Caco-2 (cell line): ENCODE results near the gene TBCK. TPM values are rescaled to one million over a fixed set of nuclear protein-coding genes. Genes with fewer than 3 reads are reported as not detected.
A peak's percentile ranks its signal among the peaks of the same experiment; 100 is the strongest.

Experiments used
- BruUV-seq: library from RNA; stranded (reverse); fragments of 400-500 nt; replicated peaks from 2 replicates; lab custom pipeline; 2021; lab: Mats Ljungman, UMichigan
- CTCF ChIA-PET: fragments of 300-600 bp; sonication (Branson Sonifier 250); formaldehyde crosslinking; loops from one replicate; lab custom pipeline; 2022; ENCODE audit warnings: antibody characterized with exemption; lab: Charles Lee
- POLR2A ChIA-PET: fragments of 300-600 bp; sonication (Branson Sonifier 250); formaldehyde crosslinking; loops from one replicate; lab custom pipeline; 2022; ENCODE audit warnings: antibody characterized with exemption; lab: Charles Lee
- DNase-seq, 2 experiments: peaks; one replicate each; pipeline versions ENCODE4 v3.0.0 to v3.0.0-alpha.2; 2020 to 2022
- H3K27me3 ChIP-seq: replicated peaks from 2 replicates; pipeline ENCODE4 v1.6.0; 2011; ENCODE audit warnings: low read length; ENCODE audit not compliant: control insufficient read depth, insufficient read depth
- H3K36me3 ChIP-seq: 2 replicates; pipeline ENCODE4 v1.5.1; 2011; ENCODE audit warnings: low read length; ENCODE audit not compliant: control insufficient read depth, insufficient read depth
- H3K4me1 ChIP-seq: fragments of 250-450 bp; sonication (Bioruptor Pico); 2 replicates; pipeline ENCODE4 v1.5.1; 2020; ENCODE audit warnings: mild to moderate bottlenecking
- H3K4me3 ChIP-seq: 2 replicates; pipeline ENCODE4 v1.5.1; 2011; ENCODE audit warnings: low read depth, mild to moderate bottlenecking, control low read depth, low read length
- H3K9me3 ChIP-seq: fragments of 250-450 bp; sonication (Bioruptor Pico); 2 replicates; pipeline ENCODE4 v1.5.1; 2020; ENCODE audit warnings: mild to moderate bottlenecking, moderate library complexity
- H3K27ac Mint-ChIP-seq: one replicate; pipeline ENCODE4 v1.8.0; 2022; ENCODE audit warnings: mixed read lengths; ENCODE audit not compliant: unreplicated experiment
- H3K27me3 Mint-ChIP-seq: one replicate; pipeline ENCODE4 v1.8.0; 2022; ENCODE audit warnings: mixed read lengths; ENCODE audit not compliant: insufficient read depth, unreplicated experiment
- H3K36me3 Mint-ChIP-seq: one replicate; pipeline ENCODE4 v1.8.0; 2022; ENCODE audit warnings: mild to moderate bottlenecking, mixed read lengths; ENCODE audit not compliant: insufficient read depth, unreplicated experiment
- H3K4me1 Mint-ChIP-seq: one replicate; pipeline ENCODE4 v1.8.0; 2022; ENCODE audit warnings: low read depth, mixed read lengths; ENCODE audit not compliant: unreplicated experiment
- H3K4me3 Mint-ChIP-seq: one replicate; pipeline ENCODE4 v1.8.0; 2022; ENCODE audit warnings: mild to moderate bottlenecking, moderate library complexity, mixed read lengths; ENCODE audit not compliant: unreplicated experiment
- H3K9me3 Mint-ChIP-seq: one replicate; pipeline ENCODE4 v1.8.0; 2022; ENCODE audit warnings: mixed read lengths; ENCODE audit not compliant: unreplicated experiment
- intact Hi-C: fragments of 100-400 bp; cut with micrococcal nuclease; formaldehyde crosslinking; loops from one replicate; pipeline ENCODE4 v1.10.0; 2022; ENCODE audit not compliant: unreplicated experiment
- total RNA-seq: library from RNA; stranded (reverse); gene quantifications from 2 replicates; pipeline ENCODE4 v1.2.3, GENCODE V29; 2022
- TF ChIP-seq, protein P1 (sequence below), 2 experiments: fragments of 200-600 bp in 1 of 2; IDR thresholded peaks; 1 replicate in 1 of 2; 2 replicates in 1 of 2; pipeline versions ENCODE4 v1.5.1 to v1.8.0; 2011 to 2022; ENCODE audit warnings: antibody characterized with exemption in 1 of 2, control low read depth in 1 of 2, inconsistent platforms in 1 of 2, low read depth in 1 of 2, low read length in 1 of 2, mild to moderate bottlenecking in 1 of 2, moderate library complexity in 1 of 2; ENCODE audit not compliant: insufficient read depth in 1 of 2, severe bottlenecking in 1 of 2, unreplicated experiment in 1 of 2

Gene TBCK
- total RNA-seq, 1 experiment from 2014 or later: 51.1 TPM

DNA sequence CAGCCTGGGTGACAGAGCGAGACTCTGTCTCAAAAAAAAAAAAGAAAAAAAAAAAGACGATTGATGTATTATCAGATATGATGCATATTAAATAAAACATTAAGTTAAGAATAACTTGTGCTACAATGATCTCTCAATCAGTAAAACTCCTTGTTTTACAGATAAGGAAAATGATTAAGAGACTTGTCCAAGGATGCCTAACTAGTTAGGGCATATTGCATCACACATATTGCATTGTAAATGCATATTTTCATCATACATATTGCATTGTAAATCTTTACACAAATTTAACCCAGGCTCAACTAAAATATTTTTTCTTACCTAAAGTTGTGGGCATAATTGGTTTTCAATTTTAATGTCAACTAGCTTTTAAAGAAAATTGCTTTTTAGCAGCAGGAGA is 26.3 kb downstream of the TBCK start:
- Mint-ChIP-seq H3K4me3 (no peak overlapping the region), H3K9me3 (no peaks in the 10 kb centered on the region), H3K4me1 (no peaks in the 10 kb centered on the region), H3K27ac (no peak overlapping the region), H3K36me3 (peaks cover 19% of the 10 kb centered on the region), H3K27me3 (no peaks in the 10 kb centered on the region)
- Histone ChIP-seq H3K9me3 (no peaks in the 10 kb centered on the region), H3K27me3 (no peaks in the 10 kb centered on the region), H3K36me3 (no peaks in the 10 kb centered on the region), H3K4me3 (no peak overlapping the region), H3K4me1 (peaks cover 15% of the 10 kb centered on the region)
- DNase-seq: no peak
- POLR2A ChIA-PET: no interaction called here
- intact Hi-C loops: no loop called here
- CTCF ChIA-PET: no interaction called here
- no TSS peak for BruUV-seq
- TF ChIP-seq, protein P1, sequence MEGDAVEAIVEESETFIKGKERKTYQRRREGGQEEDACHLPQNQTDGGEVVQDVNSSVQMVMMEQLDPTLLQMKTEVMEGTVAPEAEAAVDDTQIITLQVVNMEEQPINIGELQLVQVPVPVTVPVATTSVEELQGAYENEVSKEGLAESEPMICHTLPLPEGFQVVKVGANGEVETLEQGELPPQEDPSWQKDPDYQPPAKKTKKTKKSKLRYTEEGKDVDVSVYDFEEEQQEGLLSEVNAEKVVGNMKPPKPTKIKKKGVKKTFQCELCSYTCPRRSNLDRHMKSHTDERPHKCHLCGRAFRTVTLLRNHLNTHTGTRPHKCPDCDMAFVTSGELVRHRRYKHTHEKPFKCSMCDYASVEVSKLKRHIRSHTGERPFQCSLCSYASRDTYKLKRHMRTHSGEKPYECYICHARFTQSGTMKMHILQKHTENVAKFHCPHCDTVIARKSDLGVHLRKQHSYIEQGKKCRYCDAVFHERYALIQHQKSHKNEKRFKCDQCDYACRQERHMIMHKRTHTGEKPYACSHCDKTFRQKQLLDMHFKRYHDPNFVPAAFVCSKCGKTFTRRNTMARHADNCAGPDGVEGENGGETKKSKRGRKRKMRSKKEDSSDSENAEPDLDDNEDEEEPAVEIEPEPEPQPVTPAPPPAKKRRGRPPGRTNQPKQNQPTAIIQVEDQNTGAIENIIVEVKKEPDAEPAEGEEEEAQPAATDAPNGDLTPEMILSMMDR (IDR thresholded peaks at IDR 0.05; ENCODE audit: insufficient read depth in 1 of 2, low read depth in 1 of 2, low read length in 1 of 2, severe bottlenecking in 1 of 2, unreplicated experiment in 1 of 2): no peak

DNA sequence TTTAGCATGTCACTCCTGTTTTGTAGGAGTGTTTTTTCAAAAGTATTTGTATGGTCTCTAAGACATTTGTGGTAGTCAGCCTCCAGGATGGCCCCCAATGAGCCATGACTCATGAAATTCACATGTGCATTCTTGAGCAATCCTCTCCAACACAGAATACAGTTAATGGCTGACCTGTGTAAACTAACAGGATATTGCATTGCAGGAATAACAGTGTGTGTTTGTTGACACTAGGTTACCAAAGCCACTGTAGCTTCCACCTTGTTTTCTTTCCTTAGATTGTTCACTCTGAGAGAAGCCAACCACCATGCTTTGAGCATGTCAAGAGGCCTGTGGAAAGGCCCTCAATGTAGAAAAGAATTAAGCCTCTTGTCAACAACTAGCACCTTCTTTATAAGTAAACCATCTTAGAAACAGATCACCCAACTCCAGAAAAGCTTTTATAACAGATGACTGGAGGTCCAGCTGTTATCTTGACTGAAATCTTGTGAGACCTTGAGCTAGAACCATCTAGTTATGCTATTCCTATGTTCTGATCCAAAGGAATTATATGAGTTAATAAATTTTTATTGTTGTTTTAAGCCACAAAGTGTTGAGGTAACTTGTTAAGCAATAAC is 28.5 kb downstream of the TBCK start:
- no TSS peak for BruUV-seq
- POLR2A ChIA-PET: no interaction called here
- no peaks in the 10 kb centered on the region for H3K27me3 Mint-ChIP-seq

DNA sequence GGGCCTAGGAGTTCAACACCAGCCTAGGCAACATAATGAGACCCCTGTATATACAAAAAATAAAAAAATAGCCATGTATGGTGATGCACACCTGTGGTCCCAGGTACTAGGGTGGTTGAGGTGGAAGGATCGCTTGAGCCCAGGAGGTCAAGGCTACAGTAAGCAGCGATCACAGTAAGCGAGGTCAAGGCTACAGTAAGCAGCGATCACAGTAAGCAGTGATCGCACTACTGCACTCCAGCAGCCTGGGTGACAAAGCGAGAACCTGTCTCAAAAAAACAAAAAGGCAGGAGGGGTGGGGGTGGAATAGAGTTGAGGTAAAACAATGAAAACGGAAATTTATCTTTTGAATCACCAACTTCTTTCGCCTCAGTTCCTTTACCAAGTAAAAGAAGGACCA is 29.4 kb downstream of the TBCK start:
- no peak for DNase-seq
- no peaks in the 10 kb centered on the region for H3K9me3 Mint-ChIP-seq
- BruUV-seq: no TSS peak
- H3K4me3 ChIP-seq: no peak overlapping the region
- no peaks in the 10 kb centered on the region for H3K36me3 ChIP-seq
- peaks cover 8% of the 10 kb centered on the region for H3K4me1 Mint-ChIP-seq
- intact Hi-C loops: loop anchor here (1.0 kb wide), 1 partner anchor 20 kb away; no protein-coding TSS in a partner anchor
- peak overlapping the region; percentile 71 for H3K27ac Mint-ChIP-seq
- ChIA-PET CTCF (no interaction called here), POLR2A (no interaction called here)
- H3K9me3 ChIP-seq: no peaks in the 10 kb centered on the region
- peaks cover 15% of the 10 kb centered on the region for H3K4me1 ChIP-seq
- peaks cover 18% of the 10 kb centered on the region for H3K36me3 Mint-ChIP-seq
- H3K27me3 ChIP-seq: no peaks in the 10 kb centered on the region
- H3K27me3 Mint-ChIP-seq: no peaks in the 10 kb centered on the region
- no peak overlapping the region for H3K4me3 Mint-ChIP-seq
- TF ChIP-seq, protein P1 (IDR thresholded peaks at IDR 0.05; ENCODE audit: insufficient read depth in 1 of 2, low read depth in 1 of 2, low read length in 1 of 2, severe bottlenecking in 1 of 2, unreplicated experiment in 1 of 2): no peak

More for the DNA sequence above, 28.5 kb downstream of the TBCK start:
- TF ChIP-seq, protein P1 (IDR thresholded peaks at IDR 0.05; ENCODE audit: insufficient read depth in 1 of 2, low read depth in 1 of 2, low read length in 1 of 2, severe bottlenecking in 1 of 2, unreplicated experiment in 1 of 2): no peak
- CTCF ChIA-PET: interaction anchor here (0.5 kb wide), 1 partner anchor 14 kb away, joined by 3 read pairs; no protein-coding TSS in a partner anchor
- Mint-ChIP-seq H3K4me1 (peaks cover 8% of the 10 kb centered on the region), H3K27ac (peak overlapping the region; percentile 71), H3K4me3 (no peak overlapping the region), H3K9me3 (no peaks in the 10 kb centered on the region), H3K36me3 (peaks cover 10% of the 10 kb centered on the region)
- intact Hi-C loops: loop anchor here (1.0 kb wide), 1 partner anchor 19 kb away; no protein-coding TSS in a partner anchor
- no peaks in the 10 kb centered on the region for H3K27me3 ChIP-seq
- no peaks in the 10 kb centered on the region for H3K9me3 ChIP-seq
- DNase-seq: peak; percentile 35 to 61
- H3K4me1 ChIP-seq: peaks cover 15% of the 10 kb centered on the region
- H3K4me3 ChIP-seq: no peak overlapping the region
- no peaks in the 10 kb centered on the region for H3K36me3 ChIP-seq
